Subcutaneous adipose tissue (tissue), 4 donors: ENCODE measurements around the gene RBM33. TPM values are rescaled to one million over a fixed set of nuclear protein-coding genes. Genes with fewer than 3 reads are reported as not detected.

ENCODE experiments used
- total RNA-seq, 4 donors: library from RNA; depleted of rRNA; stranded (reverse); fragments of >200 nt; gene quantifications; one replicate each; pipeline ENCODE4 v1.1.0, GENCODE V29; 2016
- TF ChIP-seq, protein P1 (sequence below): fragments of 450-650 bp; IDR thresholded peaks from one replicate; pipeline ENCODE4 v1.5.1; 2016; ENCODE audit warnings: low read depth, mild to moderate bottlenecking, control low read depth, antibody characterized with exemption, moderate library complexity

Gene RBM33
- total RNA-seq, 4 donors from 2014 or later = 33.9 to 69.1 (median 46.2) TPM

DNA sequence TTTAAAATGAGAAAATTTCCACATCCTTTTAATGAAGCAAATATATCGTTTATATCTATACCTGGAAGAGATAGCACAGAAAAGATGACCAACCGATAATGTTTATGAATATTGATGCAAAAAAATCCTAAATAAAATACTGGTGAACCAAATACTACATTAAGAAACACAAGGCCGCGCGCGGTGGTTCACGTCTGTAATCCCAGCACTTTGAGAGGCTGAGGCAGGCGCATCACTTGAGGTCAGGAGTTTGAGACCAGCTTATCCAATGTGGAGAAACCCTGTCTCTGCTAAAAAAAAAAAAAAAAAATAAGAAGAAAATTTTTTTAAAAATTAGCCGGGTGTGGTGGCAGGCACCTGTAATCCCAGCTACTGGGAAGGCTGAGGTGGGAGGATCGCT is 142.0 kb downstream of the RBM33 start:
- TF ChIP-seq, protein P1, sequence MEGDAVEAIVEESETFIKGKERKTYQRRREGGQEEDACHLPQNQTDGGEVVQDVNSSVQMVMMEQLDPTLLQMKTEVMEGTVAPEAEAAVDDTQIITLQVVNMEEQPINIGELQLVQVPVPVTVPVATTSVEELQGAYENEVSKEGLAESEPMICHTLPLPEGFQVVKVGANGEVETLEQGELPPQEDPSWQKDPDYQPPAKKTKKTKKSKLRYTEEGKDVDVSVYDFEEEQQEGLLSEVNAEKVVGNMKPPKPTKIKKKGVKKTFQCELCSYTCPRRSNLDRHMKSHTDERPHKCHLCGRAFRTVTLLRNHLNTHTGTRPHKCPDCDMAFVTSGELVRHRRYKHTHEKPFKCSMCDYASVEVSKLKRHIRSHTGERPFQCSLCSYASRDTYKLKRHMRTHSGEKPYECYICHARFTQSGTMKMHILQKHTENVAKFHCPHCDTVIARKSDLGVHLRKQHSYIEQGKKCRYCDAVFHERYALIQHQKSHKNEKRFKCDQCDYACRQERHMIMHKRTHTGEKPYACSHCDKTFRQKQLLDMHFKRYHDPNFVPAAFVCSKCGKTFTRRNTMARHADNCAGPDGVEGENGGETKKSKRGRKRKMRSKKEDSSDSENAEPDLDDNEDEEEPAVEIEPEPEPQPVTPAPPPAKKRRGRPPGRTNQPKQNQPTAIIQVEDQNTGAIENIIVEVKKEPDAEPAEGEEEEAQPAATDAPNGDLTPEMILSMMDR = no peak

GRCh38 chr7:155787171-155787851 is 142.8 kb downstream of the RBM33 start:
- TF ChIP-seq, protein P1 = no peak

- TF ChIP-seq, protein P1 = no peak
Measured at GRCh38 chr7:155788616-155789000, 144.1 kb downstream of the RBM33 start.

GRCh38 chr7:155789001-155789725 is 144.7 kb downstream of the RBM33 start:
- TF ChIP-seq, protein P1 = no peak

DNA sequence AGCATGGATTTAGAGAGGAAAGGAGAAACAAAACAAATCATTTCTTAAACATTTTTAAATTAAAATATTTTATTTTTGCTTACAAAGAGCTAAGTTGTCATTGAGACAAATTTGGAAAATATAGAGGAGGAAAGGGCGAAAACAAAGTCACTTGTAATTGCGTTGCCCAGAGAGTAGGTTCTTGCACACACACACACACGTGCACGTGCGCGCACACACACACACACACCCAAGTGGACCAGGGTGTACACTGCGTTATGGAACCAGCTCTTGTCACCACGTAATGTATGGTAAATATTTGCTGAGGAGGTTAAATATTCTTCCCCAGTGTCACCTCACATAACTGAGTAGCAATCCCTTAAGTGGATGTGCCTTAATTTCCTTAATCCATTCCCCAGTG is 146.2 kb downstream of the RBM33 start:
- TF ChIP-seq, protein P1 = no peak

GRCh38 chr7:155791214-155791737 is 146.8 kb downstream of the RBM33 start:
- TF ChIP-seq, protein P1 = no peak

- TF ChIP-seq, protein P1 = no peak
Measured at GRCh38 chr7:155791836-155792235, 147.4 kb downstream of the RBM33 start.
